ENCODE results near the gene NUDT6.

GRCh38 chr4:122952028-122952427, 29.6 kb upstream of the NUDT6 start:
- TF ChIP-seq CTCF (IDR thresholded peaks at IDR 0.05; ENCODE audit: poor library complexity) (no peak), EZH2 (IDR thresholded peaks at IDR 0.05; ENCODE audit: borderline replicate concordance) (no peak)
